Sigmoid colon (tissue), 7 donors: ENCODE data around the gene CDH22. TPM values are rescaled to one million over a fixed set of nuclear protein-coding genes. Genes with fewer than 3 reads are reported as not detected.

ENCODE experiments used
- DNase-seq: peaks from one replicate; pipeline ENCODE4 v3.0.0-alpha.2; 2019
- H3K27ac ChIP-seq, 4 donors: fragments of 200-600 bp; sonication (generic); one replicate each; pipeline ENCODE4 v1.5.1; 2016 to 2019; ENCODE audit warnings: mild to moderate bottlenecking in 1 of 4
- H3K27me3 ChIP-seq, 3 donors: fragments of 200-600 bp; sonication (generic); one replicate each; pipeline ENCODE4 v1.5.1; 2019; ENCODE audit warnings: mild to moderate bottlenecking in 1 of 3
- H3K36me3 ChIP-seq, 4 donors: fragments of 200-600 bp; sonication (generic); one replicate each; pipeline ENCODE4 v1.5.1; 2016 to 2019
- H3K4me1 ChIP-seq, 4 donors: fragments of 200-600 bp; sonication (generic); one replicate each; pipeline ENCODE4 v1.5.1; 2017 to 2019
- H3K4me3 ChIP-seq, 4 donors: fragments of 200-600 bp; sonication (generic); one replicate each; pipeline ENCODE4 v1.5.1; 2017 to 2019; ENCODE audit warnings: mild to moderate bottlenecking in 2 of 4, moderate library complexity in 1 of 4
- H3K9me3 ChIP-seq, 4 donors: fragments of 200-600 bp in 3 of 4; sonication (generic) in 3 of 4; one replicate each; pipeline versions ENCODE4 v1.5.1 to v1.6.1; 2013 to 2019
- CTCF ChIP-seq, 4 experiments: fragments of 450-650 bp in 3 of 4; fragments of 200-600 bp in 1 of 4; IDR thresholded peaks; one replicate each; pipeline ENCODE4 v1.5.1; 2016 to 2019; ENCODE audit warnings: antibody characterized with exemption in 4 of 4, mild to moderate bottlenecking in 3 of 4, moderate library complexity in 2 of 4
- EP300 ChIP-seq, 4 donors: sonication (generic); formaldehyde crosslinking; IDR thresholded peaks; one replicate each; pipeline ENCODE4 v1.6.1; 2017; ENCODE audit warnings: antibody characterized with exemption in 4 of 4
- POLR2A ChIP-seq, 2 donors: fragments of 450-650 bp; IDR thresholded peaks; one replicate each; pipeline ENCODE4 v1.6.1; 2016; ENCODE audit warnings: antibody characterized with exemption in 2 of 2, mild to moderate bottlenecking in 2 of 2, moderate library complexity in 2 of 2
- POLR2AphosphoS5 ChIP-seq, 4 donors: sonication (generic); formaldehyde crosslinking; IDR thresholded peaks; one replicate each; pipeline ENCODE4 v1.6.1; 2017; ENCODE audit warnings: antibody characterized with exemption in 4 of 4
- WGBS, 2 donors: extraction: QIAGEN DNeasy Blood & Tissue Kit; methylation state at CpG; one replicate each; pipeline ENCODE4 v1.1.7; 2013; 5-methylcytosine and 5-hydroxymethylcytosine counted together
- intact Hi-C: fragments of 100-400 bp; cut with DNase I; formaldehyde crosslinking; loops from one replicate; pipeline ENCODE4 v1.15.1; 2023
- polyA plus RNA-seq, 3 donors: library from polyadenylated mRNA; stranded (reverse); fragments of 200-250 nt; gene quantifications; one replicate each; pipeline ENCODE4 v1.2.3, GENCODE V29; 2013
- total RNA-seq, 4 donors: library from RNA; depleted of rRNA; stranded (reverse); fragments of >200 nt; gene quantifications; one replicate each; pipeline ENCODE4 v1.1.0, GENCODE V29; 2016
- donor health status: healthy with polysubstance abuse.
- donor health status: Bipolar disorder and iron deficiency.
- donor health status: healthy.

Gene CDH22
- total and polyA plus RNA-seq, 7 donors: 0.06 to 0.55 (median 0.41) TPM; not detected in 4

- intact Hi-C loops: no loop called here
- Histone ChIP-seq H3K27ac (no peak overlapping the region), H3K27me3 (peaks cover 4 to 60% (median 34%) of the 10 kb centered on the region in 3 donors), H3K4me1 (no peaks in the 10 kb centered on the region), H3K4me3 (no peak overlapping the region), H3K9me3 (no peaks in the 10 kb centered on the region), H3K36me3 (no peaks in the 10 kb centered on the region)
- WGBS, 2 donors: 20 to 29% methylated on average over 5 of the region's 5 CpGs
- peak; percentile 74 for DNase-seq
- TF ChIP-seq POLR2A (IDR thresholded peaks at IDR 0.05) (no peak), EP300 (IDR thresholded peaks at IDR 0.05) (no peak), POLR2AphosphoS5 (IDR thresholded peaks at IDR 0.05) (no peak), CTCF (IDR thresholded peaks at IDR 0.05) (no peak)
These were observed 102.3 kb downstream of the CDH22 start for GRCh38 chr20:46206025-46206424.

GRCh38 chr20:46205349-46205748, 102.9 kb downstream of the CDH22 start:
- Histone ChIP-seq H3K36me3 (no peaks in the 10 kb centered on the region), H3K27ac (no peak overlapping the region), H3K9me3 (no peaks in the 10 kb centered on the region), H3K27me3 (peaks cover 9 to 60% (median 39%) of the 10 kb centered on the region in 3 donors), H3K4me1 (no peaks in the 10 kb centered on the region), H3K4me3 (no peak overlapping the region)
- intact Hi-C loops: no loop called here
- TF ChIP-seq POLR2AphosphoS5 (IDR thresholded peaks at IDR 0.05): no peak
- TF ChIP-seq CTCF (IDR thresholded peaks at IDR 0.05): no peak
- no peak for TF ChIP-seq POLR2A (IDR thresholded peaks at IDR 0.05)
- no peak for TF ChIP-seq EP300 (IDR thresholded peaks at IDR 0.05)
- no peak for DNase-seq
- WGBS, 2 donors: 29 to 50% methylated on average over 3 of the region's 3 CpGs

- H3K4me3 ChIP-seq: no peak overlapping the region
- no peaks in the 10 kb centered on the region for H3K4me1 ChIP-seq
- DNase-seq: no peak
- peaks cover 9 to 58% (median 38%) of the 10 kb centered on the region in 3 donors for H3K27me3 ChIP-seq
- no peak for TF ChIP-seq EP300 (IDR thresholded peaks at IDR 0.05)
- no peak for TF ChIP-seq CTCF (IDR thresholded peaks at IDR 0.05)
- TF ChIP-seq POLR2AphosphoS5 (IDR thresholded peaks at IDR 0.05): no peak
- no peak for TF ChIP-seq POLR2A (IDR thresholded peaks at IDR 0.05)
- H3K27ac ChIP-seq: no peak overlapping the region
- WGBS, 2 donors: 45 to 51% methylated on average over 8 of the region's 8 CpGs
- no peaks in the 10 kb centered on the region for H3K36me3 ChIP-seq
- no peaks in the 10 kb centered on the region for H3K9me3 ChIP-seq
- intact Hi-C loops: no loop called here
These were observed 103.6 kb downstream of the CDH22 start for GRCh38 chr20:46204594-46205186.

GRCh38 chr20:46203510-46203837, 104.8 kb downstream of the CDH22 start:
- DNase-seq: no peak
- no peaks in the 10 kb centered on the region for H3K4me1 ChIP-seq
- TF ChIP-seq CTCF (IDR thresholded peaks at IDR 0.05): no peak
- no peak for TF ChIP-seq POLR2A (IDR thresholded peaks at IDR 0.05)
- TF ChIP-seq POLR2AphosphoS5 (IDR thresholded peaks at IDR 0.05): no peak
- TF ChIP-seq EP300 (IDR thresholded peaks at IDR 0.05): no peak
- no peak overlapping the region for H3K4me3 ChIP-seq
- WGBS, 2 donors: 79% methylated on average over 3 of the region's 3 CpGs
- H3K9me3 ChIP-seq: no peaks in the 10 kb centered on the region
- H3K27ac ChIP-seq: no peak overlapping the region
- H3K27me3 ChIP-seq: peaks cover 14 to 58% (median 38%) of the 10 kb centered on the region in 3 donors
- no peaks in the 10 kb centered on the region for H3K36me3 ChIP-seq
- intact Hi-C loops: no loop called here
